GM13976 (cell line): ENCODE data around the gene POLR2E.

Experiments
- DNase-seq: peaks from one replicate; pipeline ENCODE4 v3.0.0; 2012; ENCODE audit warnings: low spot score
- in situ Hi-C: fragments of 300-500 bp; cut with MboI; formaldehyde crosslinking; loops from one replicate; pipeline ENCODE4 v1.12.0; 2022; ENCODE audit warnings: low sequenced_read_pairs, mixed read lengths, inconsistent platforms; ENCODE audit not compliant: unreplicated experiment
- TF ChIP-seq, protein P1 (sequence below): IDR thresholded peaks from 2 replicates; pipeline ENCODE4 v1.5.1; 2012; ENCODE audit warnings: borderline replicate concordance, mild to moderate bottlenecking; ENCODE audit not compliant: insufficient read depth; ENCODE audit errors: extremely low read depth, missing control alignments, control extremely low read depth

POLR2E gene

DNA sequence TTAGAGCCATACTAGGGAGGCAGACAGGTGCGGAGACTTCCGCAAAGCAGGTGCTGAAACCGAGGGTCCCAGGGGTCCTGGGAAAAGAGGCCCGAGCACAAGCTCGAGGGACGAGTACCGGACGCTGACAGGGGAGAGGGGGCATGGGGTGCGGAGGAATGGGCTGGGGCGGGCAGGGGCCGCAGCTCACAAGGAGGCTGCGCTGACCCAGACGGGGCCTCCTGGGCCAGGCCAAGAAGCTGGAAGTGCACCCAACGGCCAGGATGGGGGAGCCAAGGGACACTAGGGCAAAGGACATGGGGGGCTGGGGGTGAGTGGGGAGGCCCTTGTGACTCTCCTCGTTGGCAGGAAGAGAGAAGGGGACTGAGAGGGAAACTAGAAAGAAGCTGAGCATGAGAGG, 1.8 kb downstream of the POLR2E start:
- in situ Hi-C loops = no loop called here
- no peak for DNase-seq
- TF ChIP-seq, protein P1, sequence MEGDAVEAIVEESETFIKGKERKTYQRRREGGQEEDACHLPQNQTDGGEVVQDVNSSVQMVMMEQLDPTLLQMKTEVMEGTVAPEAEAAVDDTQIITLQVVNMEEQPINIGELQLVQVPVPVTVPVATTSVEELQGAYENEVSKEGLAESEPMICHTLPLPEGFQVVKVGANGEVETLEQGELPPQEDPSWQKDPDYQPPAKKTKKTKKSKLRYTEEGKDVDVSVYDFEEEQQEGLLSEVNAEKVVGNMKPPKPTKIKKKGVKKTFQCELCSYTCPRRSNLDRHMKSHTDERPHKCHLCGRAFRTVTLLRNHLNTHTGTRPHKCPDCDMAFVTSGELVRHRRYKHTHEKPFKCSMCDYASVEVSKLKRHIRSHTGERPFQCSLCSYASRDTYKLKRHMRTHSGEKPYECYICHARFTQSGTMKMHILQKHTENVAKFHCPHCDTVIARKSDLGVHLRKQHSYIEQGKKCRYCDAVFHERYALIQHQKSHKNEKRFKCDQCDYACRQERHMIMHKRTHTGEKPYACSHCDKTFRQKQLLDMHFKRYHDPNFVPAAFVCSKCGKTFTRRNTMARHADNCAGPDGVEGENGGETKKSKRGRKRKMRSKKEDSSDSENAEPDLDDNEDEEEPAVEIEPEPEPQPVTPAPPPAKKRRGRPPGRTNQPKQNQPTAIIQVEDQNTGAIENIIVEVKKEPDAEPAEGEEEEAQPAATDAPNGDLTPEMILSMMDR = no peak

DNA sequence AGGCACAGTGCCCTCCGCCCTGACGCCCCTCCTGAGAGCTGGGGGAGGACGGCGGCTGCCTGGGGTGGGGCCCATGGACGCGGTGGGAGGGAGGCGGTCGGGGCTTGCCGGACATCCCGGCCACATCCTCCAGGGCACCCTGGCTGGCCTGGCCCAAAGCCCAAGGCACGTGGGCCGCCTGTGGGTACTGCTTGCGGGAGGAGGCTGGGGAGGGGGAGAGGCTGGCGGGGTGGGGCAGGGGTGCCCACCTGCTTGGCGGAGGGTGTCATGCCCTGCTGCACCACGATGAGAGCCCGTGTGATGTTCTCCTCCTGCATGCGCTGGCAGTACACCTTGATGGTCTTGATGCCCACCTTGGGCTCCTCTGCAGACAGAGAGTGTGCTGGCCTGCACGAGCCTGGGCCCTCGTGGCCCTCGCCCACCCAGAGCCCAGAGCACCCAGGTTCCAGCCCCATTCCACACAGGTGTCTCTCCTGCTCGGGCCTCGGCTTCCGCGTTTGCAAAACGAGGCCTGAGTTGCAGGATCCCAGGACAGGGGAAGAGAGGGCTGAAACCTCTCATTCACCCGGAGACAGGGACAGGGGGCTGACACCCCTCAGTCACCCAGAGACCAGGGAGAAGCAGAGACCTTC, 3.5 kb downstream of the POLR2E start:
- DNase-seq = no peak
- TF ChIP-seq, protein P1 = no peak
- in situ Hi-C loops = no loop called here

DNA sequence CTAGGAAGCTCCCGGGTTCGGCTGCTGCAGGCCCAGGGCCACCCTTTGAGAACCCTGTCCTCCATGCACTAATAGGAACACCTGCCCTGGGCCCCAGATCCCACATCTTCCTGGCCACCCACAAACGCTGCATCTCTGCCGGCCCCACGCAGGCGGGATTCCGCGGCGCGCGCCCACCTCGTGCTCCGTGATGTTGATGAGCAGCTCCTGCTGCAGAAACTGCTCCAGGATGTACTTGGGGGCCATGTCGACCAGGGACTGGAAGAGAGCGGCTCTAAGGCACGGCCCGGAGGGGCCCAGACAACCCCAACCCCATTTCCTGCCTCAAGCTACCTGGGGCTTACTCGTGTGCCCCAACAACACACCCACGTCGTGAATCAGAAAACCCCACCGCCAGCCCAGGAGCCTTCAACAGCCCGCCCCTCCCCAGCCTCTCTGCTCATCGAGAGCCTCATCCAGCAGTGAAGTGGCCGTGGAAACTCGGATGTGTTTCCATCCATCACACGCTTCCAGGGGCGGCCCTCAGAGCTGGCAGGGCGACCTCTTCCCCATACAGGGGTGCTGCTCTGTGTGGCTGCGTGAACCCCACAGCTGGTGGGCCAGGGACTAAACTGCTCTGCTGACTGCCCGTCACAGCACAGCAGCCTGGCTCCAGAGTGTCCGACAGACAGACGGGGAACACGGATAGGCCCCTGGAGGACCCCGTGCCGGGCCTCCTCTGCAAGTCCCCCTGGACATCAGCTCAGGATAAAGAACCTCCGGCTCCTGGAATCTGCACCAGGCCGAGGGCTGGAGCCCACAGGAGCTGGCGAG, 4.2 kb downstream of the POLR2E start:
- in situ Hi-C loops = no loop called here
- no peak for DNase-seq
- TF ChIP-seq, protein P1 = no peak

DNA sequence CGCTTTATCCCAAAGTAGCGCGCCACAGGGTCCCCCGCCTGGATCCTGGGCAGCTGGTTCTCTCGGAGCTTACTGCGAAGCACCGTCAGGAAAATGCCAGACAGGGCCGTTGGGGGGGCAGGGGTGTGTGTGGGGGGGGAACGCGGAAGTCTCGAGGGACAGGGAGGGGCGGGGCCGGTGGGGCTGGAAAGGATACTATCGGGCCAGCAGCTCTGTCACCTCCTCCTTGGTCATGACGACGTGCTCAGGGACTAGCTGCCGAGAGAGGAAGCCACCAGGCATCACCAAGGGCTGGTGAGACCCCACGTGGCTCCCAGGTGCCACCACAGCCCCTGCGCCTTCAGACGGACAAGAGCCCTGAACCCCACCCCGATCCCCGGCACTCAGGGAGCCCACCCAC, 5.3 kb downstream of the POLR2E start:
- DNase-seq = no peak
- in situ Hi-C loops = no loop called here
- TF ChIP-seq, protein P1 = no peak

- TF ChIP-seq, protein P1 = no peak
- in situ Hi-C loops = no loop called here
- DNase-seq = no peak
These were observed 5.9 kb downstream of the POLR2E start for GRCh38 chr19:1089126-1089771.

DNA sequence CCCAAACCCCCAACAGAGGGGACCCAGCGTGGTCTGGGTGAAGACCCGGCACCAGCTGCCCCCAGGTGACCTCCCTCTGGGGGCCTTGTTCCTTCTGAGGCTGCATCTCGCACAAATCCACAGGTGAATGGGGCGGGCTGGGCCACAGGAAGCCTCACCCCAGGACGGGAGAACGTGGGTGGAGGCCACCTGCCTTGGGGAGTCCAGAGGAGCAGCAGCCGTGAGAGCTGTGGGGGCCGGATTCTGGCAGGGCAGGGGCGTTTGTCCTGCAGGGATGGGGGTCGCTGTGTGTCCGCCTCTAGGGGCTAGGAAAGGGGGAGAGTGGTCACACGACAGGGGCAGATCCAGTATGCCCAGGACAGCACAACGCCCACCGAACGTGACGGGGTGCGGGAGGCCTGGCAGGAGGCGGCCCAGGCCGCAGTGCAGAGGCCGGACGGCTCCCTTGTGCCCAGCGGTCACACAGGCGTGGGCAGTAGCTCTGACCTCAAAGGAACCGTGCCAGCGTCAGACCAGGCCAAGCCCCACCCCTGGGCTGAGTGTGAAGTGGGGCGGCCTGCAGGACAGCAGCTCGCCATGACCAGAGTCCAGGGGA, 6.7 kb downstream of the POLR2E start:
- in situ Hi-C loops = no loop called here
- TF ChIP-seq, protein P1 = no peak

More for the DNA sequence above, 6.7 kb downstream of the POLR2E start:
- no peak for DNase-seq
